Gastrocnemius medialis (tissue), 4 donors: ENCODE results near the gene EVI5. TPM values are rescaled to one million over a fixed set of nuclear protein-coding genes. Genes with fewer than 3 reads are reported as not detected.
"Not testable (repeated sequence)": the region's sequence is repeated elsewhere in the genome, so short reads cannot be mapped to it uniquely, and the experiment has no call there.

Experiments
- ATAC-seq, 2 donors: fragments of 150-250 bp; one replicate each; pipeline ENCODE4 v1.9.1; 2016
- DNase-seq, 2 donors: peaks; one replicate each; pipeline ENCODE4 v3.0.0-alpha.2; 2019
- H3K27ac ChIP-seq, 4 donors: fragments of 200-600 bp; sonication (generic); 1 replicate in 1 of 4; 2 replicates in 3 of 4; pipeline ENCODE4 v1.5.1; 2016 to 2018; ENCODE audit warnings: mild to moderate bottlenecking in 2 of 4, moderate library complexity in 1 of 4
- H3K27me3 ChIP-seq, 3 donors: fragments of 200-600 bp; sonication (generic) in 2 of 3; 1 replicate in 1 of 3; 2 replicates in 2 of 3; pipeline versions ENCODE4 v1.5.1 to v1.6.0; 2016 to 2019; ENCODE audit warnings: mild to moderate bottlenecking in 1 of 3, moderate library complexity in 1 of 3
- H3K36me3 ChIP-seq, 2 donors: fragments of 200-600 bp; sonication (generic) in 1 of 2; one replicate each; pipeline ENCODE4 v1.5.1; 2017 to 2018
- H3K4me1 ChIP-seq, 2 donors: fragments of 200-600 bp; sonication (generic) in 1 of 2; one replicate each; pipeline ENCODE4 v1.5.1; 2016 to 2017; ENCODE audit warnings: mild to moderate bottlenecking in 2 of 2
- H3K4me3 ChIP-seq, 4 donors: fragments of 200-600 bp; sonication (generic) in 3 of 4; 1 replicate in 1 of 4; 2 replicates in 3 of 4; pipeline ENCODE4 v1.5.1; 2016 to 2019; ENCODE audit warnings: mild to moderate bottlenecking in 2 of 4
- H3K9me3 ChIP-seq, 3 donors: fragments of 200-600 bp; sonication (generic) in 2 of 3; 1 replicate in 1 of 3; 2 replicates in 2 of 3; pipeline ENCODE4 v1.5.1; 2016 to 2019
- POLR2A ChIP-seq, 2 donors: fragments of 450-650 bp; IDR thresholded peaks; one replicate each; pipeline ENCODE4 v1.6.1; 2017; ENCODE audit warnings: antibody characterized with exemption in 2 of 2, mild to moderate bottlenecking in 2 of 2, moderate library complexity in 2 of 2
- in situ Hi-C, 4 donors: fragments of 200-750 bp; cut with MboI; loops; one replicate each; pipeline versions ENCODE4 v1.15.0 to v1.8.0; 2017; ENCODE audit warnings: low sequenced_read_pairs in 4 of 4
- intact Hi-C: fragments of 100-400 bp; cut with DNase I; formaldehyde crosslinking; loops from one replicate; pipeline ENCODE4 v1.15.1; 2023; ENCODE audit warnings: low total_unique reads
- total RNA-seq, 4 donors: library from RNA; depleted of rRNA; stranded (reverse); fragments of >200 nt; gene quantifications; one replicate each; pipeline versions ENCODE4 v1.1.0 to v1.2.3, GENCODE V29; 2016
- TF ChIP-seq, protein P1 (sequence below), 5 experiments: fragments of 450-650 bp in 3 of 5; fragments of 200-600 bp in 2 of 5; sonication (generic) in 2 of 5; IDR thresholded peaks in 4 of 5; conservative IDR thresholded peaks in 1 of 5; 1 replicate in 4 of 5; 2 replicates in 1 of 5; pipeline ENCODE4 v1.5.1; 2016 to 2019; ENCODE audit warnings: antibody characterized with exemption in 5 of 5, mild to moderate bottlenecking in 3 of 5, moderate library complexity in 3 of 5

Gene EVI5
- total RNA-seq, 4 donors from 2014 or later: 4.6 to 12.5 (median 8.2) TPM

DNA sequence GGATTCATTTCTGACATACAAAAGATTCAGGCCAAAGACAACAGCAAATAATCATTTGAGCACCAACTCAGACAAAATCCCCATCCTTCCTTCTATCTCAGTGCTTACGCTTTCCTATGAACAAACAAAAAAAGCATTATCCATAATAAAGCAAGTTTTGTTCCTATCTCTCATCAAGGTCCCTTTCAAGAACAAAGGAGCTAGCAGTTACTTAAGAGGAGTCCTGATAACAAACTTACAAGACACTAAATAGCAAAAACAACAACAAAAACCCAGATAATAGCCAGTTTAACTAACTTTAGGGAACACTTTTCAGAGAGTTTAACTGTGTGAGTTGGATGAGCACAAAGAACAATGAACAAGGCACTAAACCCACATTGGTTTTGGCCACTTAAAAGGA lies 10.5 kb downstream of the EVI5 start:
- intact Hi-C loops (no loop called here), in situ Hi-C loops (no loop called here)
- no peak for TF ChIP-seq POLR2A (IDR thresholded peaks at IDR 0.05)
- Histone ChIP-seq H3K9me3 (no peaks in the 10 kb centered on the region), H3K27ac (no peak overlapping the region), H3K4me3 (no peak overlapping the region), H3K36me3 (no peaks in the 10 kb centered on the region), H3K4me1 (peaks cover 0 to 5% of the 10 kb centered on the region in 2 donors), H3K27me3 (no peaks in the 10 kb centered on the region)
- DNase-seq: no peak
- no peak for ATAC-seq

DNA sequence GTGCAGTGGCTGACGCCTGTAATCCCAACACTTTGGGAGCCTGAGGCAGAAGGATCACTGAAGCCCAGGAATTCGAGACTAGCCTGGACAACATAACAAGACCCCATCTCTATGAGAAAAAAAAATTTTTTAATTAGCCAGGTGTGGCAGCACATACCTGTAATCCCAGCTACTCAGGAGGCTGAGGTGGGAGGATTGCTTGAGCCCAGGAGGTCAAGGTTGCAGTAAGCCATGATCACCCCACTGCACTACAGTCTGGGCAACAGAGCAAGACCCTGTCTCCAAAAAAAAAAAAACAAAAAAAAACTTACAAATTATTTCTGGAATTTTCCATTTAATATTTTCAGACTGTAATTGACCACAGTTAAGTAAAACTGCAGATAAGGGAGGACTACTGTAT lies 11.2 kb downstream of the EVI5 start:
- intact Hi-C loops, ATAC-seq, H3K27ac ChIP-seq, H3K9me3 ChIP-seq, H3K4me3 ChIP-seq, DNase-seq, H3K36me3 ChIP-seq, in situ Hi-C loops, H3K27me3 ChIP-seq, H3K4me1 ChIP-seq: not testable (repeated sequence)

DNA sequence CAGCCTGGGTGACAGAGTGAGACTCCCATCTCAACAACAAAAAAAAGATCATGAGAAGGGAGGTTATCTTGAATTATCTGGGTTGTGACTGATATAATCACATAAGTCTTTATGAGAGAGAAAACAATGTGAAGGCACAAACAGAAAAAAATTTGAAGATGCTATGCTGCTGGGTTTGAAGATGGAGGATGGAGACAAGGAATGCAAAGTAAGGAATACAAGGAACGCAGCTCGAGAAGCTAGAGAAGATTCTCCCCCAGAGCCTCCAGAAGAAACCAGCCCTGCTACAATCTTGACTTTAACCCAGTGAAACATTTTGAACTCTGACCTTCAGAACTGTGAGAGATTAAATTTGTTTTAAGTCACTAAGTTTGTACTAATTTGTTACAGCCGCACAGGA lies 15.1 kb downstream of the EVI5 start:
- ATAC-seq (no peak), DNase-seq (no peak)
- Histone ChIP-seq H3K9me3 (no peaks in the 10 kb centered on the region), H3K4me1 (no peaks in the 10 kb centered on the region), H3K4me3 (no peak overlapping the region), H3K27ac (no peak overlapping the region), H3K27me3 (no peaks in the 10 kb centered on the region), H3K36me3 (no peaks in the 10 kb centered on the region)
- TF ChIP-seq, protein P1, sequence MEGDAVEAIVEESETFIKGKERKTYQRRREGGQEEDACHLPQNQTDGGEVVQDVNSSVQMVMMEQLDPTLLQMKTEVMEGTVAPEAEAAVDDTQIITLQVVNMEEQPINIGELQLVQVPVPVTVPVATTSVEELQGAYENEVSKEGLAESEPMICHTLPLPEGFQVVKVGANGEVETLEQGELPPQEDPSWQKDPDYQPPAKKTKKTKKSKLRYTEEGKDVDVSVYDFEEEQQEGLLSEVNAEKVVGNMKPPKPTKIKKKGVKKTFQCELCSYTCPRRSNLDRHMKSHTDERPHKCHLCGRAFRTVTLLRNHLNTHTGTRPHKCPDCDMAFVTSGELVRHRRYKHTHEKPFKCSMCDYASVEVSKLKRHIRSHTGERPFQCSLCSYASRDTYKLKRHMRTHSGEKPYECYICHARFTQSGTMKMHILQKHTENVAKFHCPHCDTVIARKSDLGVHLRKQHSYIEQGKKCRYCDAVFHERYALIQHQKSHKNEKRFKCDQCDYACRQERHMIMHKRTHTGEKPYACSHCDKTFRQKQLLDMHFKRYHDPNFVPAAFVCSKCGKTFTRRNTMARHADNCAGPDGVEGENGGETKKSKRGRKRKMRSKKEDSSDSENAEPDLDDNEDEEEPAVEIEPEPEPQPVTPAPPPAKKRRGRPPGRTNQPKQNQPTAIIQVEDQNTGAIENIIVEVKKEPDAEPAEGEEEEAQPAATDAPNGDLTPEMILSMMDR (IDR thresholded peaks at IDR 0.05 in 4 of 5, conservative IDR thresholded peaks at IDR 0.05 in 1 of 5): no peak
- no peak for TF ChIP-seq POLR2A (IDR thresholded peaks at IDR 0.05)
- in situ Hi-C loops (no loop called here), intact Hi-C loops (no loop called here)

DNA sequence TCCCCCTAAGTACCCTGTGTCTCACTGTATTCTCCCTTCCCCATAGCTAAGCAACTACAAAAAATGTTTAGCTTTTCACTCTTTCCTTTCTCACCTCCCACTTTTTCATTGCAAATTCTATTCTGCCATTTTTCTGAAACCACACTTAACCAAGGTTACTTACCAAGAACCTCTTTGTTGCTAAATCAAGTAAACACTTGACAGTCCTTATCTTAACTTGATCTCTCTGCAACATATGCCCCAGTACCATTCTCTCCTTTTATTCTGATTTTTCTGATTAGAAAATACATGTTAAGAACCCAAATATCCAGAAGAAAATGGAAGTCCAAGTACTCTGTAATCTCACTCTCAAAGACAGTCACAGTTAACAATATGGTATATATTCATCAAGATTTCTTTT lies 16.0 kb downstream of the EVI5 start:
- no peaks in the 10 kb centered on the region for H3K27me3 ChIP-seq
- H3K4me3 ChIP-seq: no peak overlapping the region
- no peak overlapping the region for H3K27ac ChIP-seq
- H3K36me3 ChIP-seq: no peaks in the 10 kb centered on the region
- DNase-seq (no peak), ATAC-seq (no peak)
- H3K9me3 ChIP-seq: no peaks in the 10 kb centered on the region
- no peak for TF ChIP-seq POLR2A (IDR thresholded peaks at IDR 0.05)
- TF ChIP-seq, protein P1 (IDR thresholded peaks at IDR 0.05 in 4 of 5, conservative IDR thresholded peaks at IDR 0.05 in 1 of 5): no peak
- in situ Hi-C loops: no loop called here
- H3K4me1 ChIP-seq: no peaks in the 10 kb centered on the region
- intact Hi-C loops: no loop called here

- intact Hi-C loops (no loop called here), in situ Hi-C loops (no loop called here)
- H3K4me1 ChIP-seq: no peaks in the 10 kb centered on the region
- H3K9me3 ChIP-seq: no peaks in the 10 kb centered on the region
- no peak overlapping the region for H3K4me3 ChIP-seq
- no peak overlapping the region for H3K27ac ChIP-seq
- H3K36me3 ChIP-seq: no peaks in the 10 kb centered on the region
- ATAC-seq (no peak), DNase-seq (no peak)
- H3K27me3 ChIP-seq: no peaks in the 10 kb centered on the region
- TF ChIP-seq, protein P1 (IDR thresholded peaks at IDR 0.05 in 4 of 5, conservative IDR thresholded peaks at IDR 0.05 in 1 of 5): no peak
- TF ChIP-seq POLR2A (IDR thresholded peaks at IDR 0.05): no peak
These were observed 16.6 kb downstream of the EVI5 start for GRCh38 chr1:92768296-92768695.

- ATAC-seq: no peak
- intact Hi-C loops (no loop called here), in situ Hi-C loops (no loop called here)
- TF ChIP-seq, protein P1 (IDR thresholded peaks at IDR 0.05 in 4 of 5, conservative IDR thresholded peaks at IDR 0.05 in 1 of 5): no peak
- no peak for TF ChIP-seq POLR2A (IDR thresholded peaks at IDR 0.05)
- Histone ChIP-seq H3K4me3 (no peak overlapping the region), H3K9me3 (no peaks in the 10 kb centered on the region), H3K27ac (no peak overlapping the region), H3K36me3 (no peaks in the 10 kb centered on the region), H3K4me1 (peaks cover 0 to 11% of the 10 kb centered on the region in 2 donors), H3K27me3 (no peaks in the 10 kb centered on the region)
- no peak for DNase-seq
These were observed 20.8 kb downstream of the EVI5 start for GRCh38 chr1:92764116-92764515.
